HS-5 (cell line): ENCODE measurements around the gene ADD1.

ENCODE experiments used
- DNase-seq: peaks from one replicate; pipeline ENCODE4 v3.0.0-alpha.2; 2012; ENCODE audit warnings: low read depth

Gene ADD1

GRCh38 chr4:2963966-2964471, 120.4 kb downstream of the ADD1 start:
- DNase-seq = no peak

- no peak for DNase-seq
Observed at GRCh38 chr4:2964706-2965258, 121.1 kb downstream of the ADD1 start.

DNA sequence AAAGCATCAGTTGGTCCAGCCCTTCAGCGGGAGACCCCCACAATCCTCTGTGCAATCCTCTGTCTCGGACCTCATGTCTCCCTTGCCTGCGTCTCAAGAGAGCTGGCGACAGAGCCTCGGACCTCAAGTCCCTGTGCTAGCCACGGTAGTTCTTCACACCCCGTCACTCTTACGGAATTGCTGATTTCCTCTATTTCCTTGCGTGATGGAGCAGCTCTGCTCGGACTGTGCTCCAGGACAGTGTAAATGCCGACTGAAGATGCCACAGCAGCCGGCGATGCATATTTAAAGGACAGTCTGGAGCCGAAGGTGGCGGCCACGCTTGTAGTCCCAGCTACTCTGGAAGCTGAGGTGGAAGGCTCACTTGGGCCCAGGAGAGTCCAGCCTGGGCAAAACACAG, 121.6 kb downstream of the ADD1 start:
- DNase-seq = no peak

- DNase-seq = no peak
Observed at GRCh38 chr4:2968381-2968780, 124.7 kb downstream of the ADD1 start.

- DNase-seq = no peak
Observed at GRCh38 chr4:2971275-2971674, 127.6 kb downstream of the ADD1 start.

DNA sequence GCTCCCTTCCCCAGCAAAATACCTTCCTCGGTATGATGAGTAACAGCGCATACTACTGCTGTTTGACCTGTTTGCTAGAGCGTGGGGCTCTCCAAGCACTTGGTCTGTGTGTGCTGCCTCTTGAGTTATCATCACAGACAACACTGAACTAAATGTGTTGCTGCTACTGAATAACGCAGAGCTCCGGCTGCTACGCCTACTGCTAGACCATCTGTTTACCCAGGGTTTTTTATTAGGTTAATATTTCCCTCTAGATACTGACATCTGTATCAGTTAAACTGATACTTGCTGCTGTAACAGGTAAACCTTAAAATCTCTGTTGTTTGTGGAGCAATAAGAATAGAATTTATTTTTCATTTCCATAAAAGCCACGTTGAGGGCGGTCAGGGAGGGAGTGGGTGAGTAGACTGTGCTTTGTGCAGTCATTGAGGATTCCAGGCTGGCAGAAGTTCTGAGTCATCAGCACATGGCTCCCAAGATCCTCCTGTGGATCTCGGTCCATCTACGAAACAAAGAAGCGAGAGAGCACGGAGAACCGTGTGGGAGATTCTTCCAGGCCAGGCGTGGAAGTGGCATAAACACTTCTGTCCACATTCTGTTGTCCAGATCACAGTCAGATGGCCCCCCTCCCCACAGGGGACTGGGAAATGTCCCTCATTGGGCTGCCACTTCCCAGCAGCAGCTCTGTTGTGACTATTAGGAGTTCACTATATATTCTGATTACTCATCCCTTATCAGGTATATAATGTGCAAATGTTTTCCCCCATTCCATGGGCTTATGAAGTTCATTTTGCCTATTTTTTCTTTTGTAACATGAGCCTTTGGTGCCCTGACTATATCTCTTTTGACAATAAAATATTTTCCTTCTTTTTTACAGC, 133.8 kb downstream of the ADD1 start:
- no peak for DNase-seq
